Panc1 (cell line): ENCODE results near the gene RFC1.

ENCODE experiments used
- SIN3A ChIP-seq: IDR thresholded peaks from 2 replicates; pipeline ENCODE4 v1.6.1; 2012; ENCODE audit warnings: low read depth, mild to moderate bottlenecking, low read length, moderate library complexity, borderline replicate concordance; ENCODE audit not compliant: insufficient read depth
- TCF7L2 ChIP-seq: IDR thresholded peaks from 2 replicates; pipeline ENCODE4 v1.6.1; 2011; ENCODE audit warnings: mild to moderate bottlenecking, low read depth, low read length, inconsistent platforms
- TF ChIP-seq, protein P1 (sequence below), 2 experiments: IDR thresholded peaks; 2 replicates each; pipeline ENCODE4 v1.6.1; 2011 to 2012; ENCODE audit warnings: low read depth in 2 of 2, control low read depth in 1 of 2, low read length in 1 of 2, mild to moderate bottlenecking in 1 of 2, moderate library complexity in 1 of 2; ENCODE audit not compliant: insufficient read depth in 1 of 2
- TF ChIP-seq, protein P2 (sequence below): fragments of 450-650 bp; IDR thresholded peaks from 2 replicates; pipeline ENCODE4 v1.5.1; 2017; ENCODE audit warnings: mild to moderate bottlenecking

DNA sequence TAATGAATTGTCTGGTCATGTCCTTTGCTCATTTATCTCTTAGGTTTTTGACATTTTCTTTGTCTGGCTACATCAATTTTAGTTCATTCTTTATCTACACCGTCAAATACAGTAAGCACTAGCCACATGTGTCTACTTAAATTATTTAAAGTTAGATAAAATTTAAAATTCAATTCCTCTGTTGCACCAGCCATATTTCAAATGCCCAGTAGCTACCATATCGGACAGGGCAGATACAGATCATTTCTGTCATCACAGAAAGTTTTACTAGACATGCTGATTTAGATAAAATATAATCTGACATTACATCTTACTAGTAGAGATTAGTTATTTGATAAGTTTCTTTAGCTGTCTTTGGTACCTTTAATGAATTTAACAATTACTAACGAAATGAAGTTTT, 122.7 kb downstream of the RFC1 start:
- TF ChIP-seq, protein P1, sequence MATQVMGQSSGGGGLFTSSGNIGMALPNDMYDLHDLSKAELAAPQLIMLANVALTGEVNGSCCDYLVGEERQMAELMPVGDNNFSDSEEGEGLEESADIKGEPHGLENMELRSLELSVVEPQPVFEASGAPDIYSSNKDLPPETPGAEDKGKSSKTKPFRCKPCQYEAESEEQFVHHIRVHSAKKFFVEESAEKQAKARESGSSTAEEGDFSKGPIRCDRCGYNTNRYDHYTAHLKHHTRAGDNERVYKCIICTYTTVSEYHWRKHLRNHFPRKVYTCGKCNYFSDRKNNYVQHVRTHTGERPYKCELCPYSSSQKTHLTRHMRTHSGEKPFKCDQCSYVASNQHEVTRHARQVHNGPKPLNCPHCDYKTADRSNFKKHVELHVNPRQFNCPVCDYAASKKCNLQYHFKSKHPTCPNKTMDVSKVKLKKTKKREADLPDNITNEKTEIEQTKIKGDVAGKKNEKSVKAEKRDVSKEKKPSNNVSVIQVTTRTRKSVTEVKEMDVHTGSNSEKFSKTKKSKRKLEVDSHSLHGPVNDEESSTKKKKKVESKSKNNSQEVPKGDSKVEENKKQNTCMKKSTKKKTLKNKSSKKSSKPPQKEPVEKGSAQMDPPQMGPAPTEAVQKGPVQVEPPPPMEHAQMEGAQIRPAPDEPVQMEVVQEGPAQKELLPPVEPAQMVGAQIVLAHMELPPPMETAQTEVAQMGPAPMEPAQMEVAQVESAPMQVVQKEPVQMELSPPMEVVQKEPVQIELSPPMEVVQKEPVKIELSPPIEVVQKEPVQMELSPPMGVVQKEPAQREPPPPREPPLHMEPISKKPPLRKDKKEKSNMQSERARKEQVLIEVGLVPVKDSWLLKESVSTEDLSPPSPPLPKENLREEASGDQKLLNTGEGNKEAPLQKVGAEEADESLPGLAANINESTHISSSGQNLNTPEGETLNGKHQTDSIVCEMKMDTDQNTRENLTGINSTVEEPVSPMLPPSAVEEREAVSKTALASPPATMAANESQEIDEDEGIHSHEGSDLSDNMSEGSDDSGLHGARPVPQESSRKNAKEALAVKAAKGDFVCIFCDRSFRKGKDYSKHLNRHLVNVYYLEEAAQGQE (IDR thresholded peaks at IDR 0.05; ENCODE audit: insufficient read depth in 1 of 2, low read depth in 2 of 2, low read length in 1 of 2) = no peak
- TF ChIP-seq, protein P2, sequence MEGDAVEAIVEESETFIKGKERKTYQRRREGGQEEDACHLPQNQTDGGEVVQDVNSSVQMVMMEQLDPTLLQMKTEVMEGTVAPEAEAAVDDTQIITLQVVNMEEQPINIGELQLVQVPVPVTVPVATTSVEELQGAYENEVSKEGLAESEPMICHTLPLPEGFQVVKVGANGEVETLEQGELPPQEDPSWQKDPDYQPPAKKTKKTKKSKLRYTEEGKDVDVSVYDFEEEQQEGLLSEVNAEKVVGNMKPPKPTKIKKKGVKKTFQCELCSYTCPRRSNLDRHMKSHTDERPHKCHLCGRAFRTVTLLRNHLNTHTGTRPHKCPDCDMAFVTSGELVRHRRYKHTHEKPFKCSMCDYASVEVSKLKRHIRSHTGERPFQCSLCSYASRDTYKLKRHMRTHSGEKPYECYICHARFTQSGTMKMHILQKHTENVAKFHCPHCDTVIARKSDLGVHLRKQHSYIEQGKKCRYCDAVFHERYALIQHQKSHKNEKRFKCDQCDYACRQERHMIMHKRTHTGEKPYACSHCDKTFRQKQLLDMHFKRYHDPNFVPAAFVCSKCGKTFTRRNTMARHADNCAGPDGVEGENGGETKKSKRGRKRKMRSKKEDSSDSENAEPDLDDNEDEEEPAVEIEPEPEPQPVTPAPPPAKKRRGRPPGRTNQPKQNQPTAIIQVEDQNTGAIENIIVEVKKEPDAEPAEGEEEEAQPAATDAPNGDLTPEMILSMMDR = no peak
- TF ChIP-seq SIN3A (no peak), TCF7L2 (no peak)
